PC-9 (cell line): ENCODE measurements around the gene MTA3. TPM values are rescaled to one million over a fixed set of nuclear protein-coding genes. Genes with fewer than 3 reads are reported as not detected.

ENCODE experiments used
- BruUV-seq: library from RNA; stranded (reverse); fragments of 400-500 nt; replicated peaks from 2 replicates; lab custom pipeline; 2021; lab: Mats Ljungman, UMichigan
- CTCF ChIA-PET: fragments of 300-600 bp; sonication (Branson Sonifier 250); formaldehyde crosslinking; loops from one replicate; lab custom pipeline; 2022; ENCODE audit warnings: antibody characterized with exemption; lab: Charles Lee
- POLR2A ChIA-PET: fragments of 300-600 bp; sonication (Branson Sonifier 250); formaldehyde crosslinking; loops from one replicate; lab custom pipeline; 2022; ENCODE audit warnings: antibody characterized with exemption; ENCODE audit not compliant: unreplicated experiment; lab: Charles Lee
- DNase-seq, 2 experiments: peaks; one replicate each; pipeline versions ENCODE4 v3.0.0 to v3.0.0-alpha.2; 2015 to 2022; ENCODE audit warnings: mixed read lengths in 1 of 2
- H2AFZ ChIP-seq: fragments of 200-600 bp; sonication (generic); 2 replicates; pipeline ENCODE4 v1.8.1; 2017; ENCODE audit warnings: antibody characterized with exemption
- H3F3A ChIP-seq: fragments of 200-600 bp; sonication (generic); 2 replicates; pipeline ENCODE4 v1.8.1; 2017; ENCODE audit warnings: antibody characterized with exemption, mild to moderate bottlenecking, low read depth; ENCODE audit not compliant: insufficient read depth
- H3K27ac ChIP-seq: fragments of 200-600 bp; sonication (generic); 2 replicates; pipeline ENCODE4 v1.6.1; 2016; ENCODE audit warnings: mixed run types
- H3K27me3 ChIP-seq: fragments of 200-600 bp; sonication (generic); 2 replicates; pipeline ENCODE4 v1.6.1; 2016; ENCODE audit warnings: low read depth, mixed run types; ENCODE audit not compliant: insufficient read depth
- H3K36me3 ChIP-seq: fragments of 200-600 bp; sonication (generic); 2 replicates; pipeline ENCODE4 v1.6.1; 2016; ENCODE audit warnings: low read depth, mixed run types
- H3K4me1 ChIP-seq: fragments of 200-600 bp; sonication (generic); replicated peaks from 2 replicates; pipeline ENCODE4 v1.6.1; 2016; ENCODE audit warnings: mixed run types; ENCODE audit not compliant: insufficient read depth
- H3K4me2 ChIP-seq: fragments of 200-600 bp; sonication (generic); 2 replicates; pipeline ENCODE4 v1.6.1; 2017; ENCODE audit warnings: mixed run types
- H3K4me3 ChIP-seq: fragments of 200-600 bp; sonication (generic); 2 replicates; pipeline ENCODE4 v1.6.1; 2016; ENCODE audit warnings: mixed run types
- H3K79me2 ChIP-seq: fragments of 200-600 bp; sonication (generic); 2 replicates; pipeline ENCODE4 v1.6.1; 2017; ENCODE audit warnings: low read depth, mixed run types
- H3K9me2 ChIP-seq: fragments of 200-600 bp; sonication (generic); 2 replicates; pipeline ENCODE4 v1.8.1; 2017; ENCODE audit warnings: mild to moderate bottlenecking; ENCODE audit not compliant: insufficient read depth
- H3K9me3 ChIP-seq: fragments of 200-600 bp; sonication (generic); 2 replicates; pipeline ENCODE4 v1.8.1; 2016; ENCODE audit warnings: low read depth; ENCODE audit not compliant: insufficient read depth
- H4K20me1 ChIP-seq: fragments of 200-600 bp; sonication (generic); 2 replicates; pipeline ENCODE4 v1.8.1; 2017; ENCODE audit not compliant: insufficient read depth
- CTCF ChIP-seq: fragments of 200-600 bp; sonication (generic); conservative IDR thresholded peaks from 2 replicates; pipeline ENCODE4 v1.6.1; 2017; ENCODE audit warnings: mixed run types, antibody characterized with exemption, mild to moderate bottlenecking, moderate library complexity
- EZH2 ChIP-seq: fragments of 200-600 bp; sonication (generic); IDR thresholded peaks from 2 replicates; pipeline ENCODE4 v1.8.0; 2017; ENCODE audit warnings: antibody characterized with exemption, low read depth
- intact Hi-C: fragments of 100-400 bp; cut with micrococcal nuclease; formaldehyde crosslinking; loops from one replicate; pipeline ENCODE4 v1.10.0; 2022; ENCODE audit not compliant: unreplicated experiment
- total RNA-seq: library from RNA; stranded (reverse); gene quantifications from 2 replicates; pipeline ENCODE4 v1.2.3, GENCODE V29; 2021

Gene MTA3
- total RNA-seq, 1 experiment from 2014 or later: 89.8 TPM

DNA sequence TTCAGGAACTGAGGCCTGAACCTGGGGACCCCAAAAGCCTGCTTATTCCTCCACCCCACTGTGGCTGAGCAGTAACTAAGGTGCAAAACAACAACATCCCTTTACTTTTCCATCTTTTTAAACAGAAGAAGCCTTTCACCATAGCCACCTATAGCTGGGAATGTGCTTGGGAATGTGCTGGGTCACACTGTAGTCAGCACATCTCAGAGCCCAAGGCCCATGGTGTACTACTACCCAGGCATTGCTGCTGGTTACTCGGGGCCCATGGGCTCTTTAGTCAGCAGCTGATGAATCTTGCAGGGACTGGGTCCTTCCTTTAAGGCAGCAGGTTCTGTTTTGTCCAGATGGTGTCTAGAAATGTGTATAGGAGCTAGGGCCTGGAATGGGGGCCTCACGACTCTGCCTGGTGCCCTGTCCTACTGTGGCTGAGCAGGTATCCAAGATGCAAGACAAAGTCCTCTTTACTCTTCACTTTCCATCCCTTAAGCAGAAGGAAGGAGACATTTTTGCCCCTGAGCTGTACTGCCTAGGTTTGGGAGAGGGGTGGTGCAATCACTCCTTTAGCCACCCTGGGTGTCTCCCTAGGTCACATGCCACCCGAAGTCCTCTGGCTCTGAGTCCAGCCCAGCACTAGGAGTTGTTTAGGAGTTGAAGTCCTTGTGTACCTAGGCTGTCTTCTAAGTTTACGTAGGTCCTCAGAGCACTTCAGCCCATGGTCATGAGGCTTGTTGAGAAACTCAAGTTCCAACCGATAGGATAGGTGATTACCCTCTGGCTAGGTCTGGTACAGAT, 125.5 kb downstream of the MTA3 start:
- Histone ChIP-seq H3K27ac (no peak overlapping the region), H3K36me3 (peaks cover 22% of the 10 kb centered on the region; the same call in 1 of the 2 replicates), H3K79me2 (peaks cover 7% of the 10 kb centered on the region), H4K20me1 (peaks cover 36% of the 10 kb centered on the region), H3K4me1 (no peaks in the 10 kb centered on the region), H3K4me3 (no peak overlapping the region), H3K9me2 (no peaks in the 10 kb centered on the region; the same call in 1 of the 2 replicates), H3K4me2 (no peak overlapping the region), H3F3A (peaks cover 19% of the 10 kb centered on the region), H3K27me3 (no peaks in the 10 kb centered on the region), H3K9me3 (no peaks in the 10 kb centered on the region), H2AFZ (no peak overlapping the region)
- TF ChIP-seq EZH2: no peak
- no peak for TF ChIP-seq CTCF
- BruUV-seq: no TSS peak
- no peak for DNase-seq
- ChIA-PET POLR2A (no interaction called here), CTCF (no interaction called here)
- intact Hi-C loops: no loop called here

- Histone ChIP-seq H3K4me3 (no peak overlapping the region), H3K9me2 (no peaks in the 10 kb centered on the region; the same call in 1 of the 2 replicates), H2AFZ (no peak overlapping the region), H3F3A (peaks cover 19% of the 10 kb centered on the region), H3K4me1 (no peaks in the 10 kb centered on the region), H4K20me1 (peaks cover 23% of the 10 kb centered on the region), H3K4me2 (no peak overlapping the region), H3K27me3 (no peaks in the 10 kb centered on the region), H3K79me2 (peaks cover 6% of the 10 kb centered on the region; the same call in 1 of the 2 replicates), H3K9me3 (no peaks in the 10 kb centered on the region), H3K27ac (no peak overlapping the region), H3K36me3 (peaks cover 20% of the 10 kb centered on the region; the same call in 1 of the 2 replicates)
- intact Hi-C loops: no loop called here
- no peak for TF ChIP-seq CTCF
- TF ChIP-seq EZH2: no peak
- BruUV-seq: no TSS peak
- ChIA-PET POLR2A (no interaction called here), CTCF (no interaction called here)
- no peak for DNase-seq
Observed at GRCh38 chr2:42696987-42697386, 128.6 kb downstream of the MTA3 start.

DNA sequence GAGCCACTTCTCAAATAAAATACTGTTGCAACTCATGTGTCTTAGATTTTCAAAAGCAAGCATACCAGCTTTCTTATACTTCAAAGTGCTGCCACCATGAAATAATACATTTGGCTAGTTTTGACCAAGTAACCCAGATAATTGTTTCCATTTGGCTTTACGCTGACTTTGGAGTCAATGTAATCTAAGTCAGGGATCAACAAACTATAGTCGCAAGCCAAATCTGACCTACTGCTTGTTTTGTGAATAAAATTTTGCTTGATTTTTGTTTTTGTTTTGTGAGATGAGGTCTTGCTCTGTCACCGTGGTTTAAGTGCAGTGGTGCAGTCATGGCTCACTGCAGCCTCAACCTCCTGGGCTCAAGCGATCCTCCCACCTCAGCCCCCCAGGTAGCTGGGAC, 130.5 kb downstream of the MTA3 start:
- Histone ChIP-seq H2AFZ (no peak overlapping the region), H3F3A (peaks cover 19% of the 10 kb centered on the region), H4K20me1 (peaks cover 22% of the 10 kb centered on the region), H3K36me3 (peaks cover 23% of the 10 kb centered on the region; the same call in 1 of the 2 replicates), H3K4me1 (no peaks in the 10 kb centered on the region), H3K9me2 (no peaks in the 10 kb centered on the region; the same call in 1 of the 2 replicates), H3K4me3 (no peak overlapping the region), H3K79me2 (no peaks in the 10 kb centered on the region), H3K4me2 (no peak overlapping the region), H3K27ac (no peak overlapping the region), H3K27me3 (no peaks in the 10 kb centered on the region), H3K9me3 (no peaks in the 10 kb centered on the region)
- POLR2A ChIA-PET: no interaction called here
- no peak for DNase-seq
- intact Hi-C loops: no loop called here
- CTCF ChIA-PET: no interaction called here
- no TSS peak for BruUV-seq
- no peak for TF ChIP-seq CTCF
- no peak for TF ChIP-seq EZH2
